Measurements from ENCODE around the gene NOL11. TPM values are rescaled to one million over a fixed set of nuclear protein-coding genes. Genes with fewer than 3 reads are reported as not detected.
"Not testable (repeated sequence)": the region's sequence is repeated elsewhere in the genome, so short reads cannot be mapped to it uniquely, and the experiment has no call there.

Gene NOL11
- total and polyA plus RNA-seq, 2 of the 8 experiments (the other 6 are each of a cell fraction or from before 2014, with no cell fraction given) = 58.0 to 97.2 TPM

- H3K4me3 ChIP-seq (ENCODE audit: extremely low read depth in 1 of 4, insufficient read depth in 2 of 4, low read depth in 3 of 4, low read length in 4 of 4); H4K8ac ChIP-seq (ENCODE audit: extremely low read depth, insufficient read depth, low read length); H2BK120ac ChIP-seq (replicated peaks; ENCODE audit: low read depth, low read length); H4K20me1 ChIP-seq (replicated peaks in 1 of 2; ENCODE audit: control insufficient read depth in 1 of 2, insufficient read depth in 2 of 2, low read length in 2 of 2); H3K4ac ChIP-seq (replicated peaks; ENCODE audit: insufficient read length, low read depth, low read length); H3K27me3 ChIP-seq (replicated peaks in 1 of 4; ENCODE audit: control insufficient read depth in 3 of 4, extremely low read depth in 1 of 4, insufficient read depth in 3 of 4, low read length in 3 of 4); H2AK5ac ChIP-seq (ENCODE audit: low read depth, low read length); H2AFZ ChIP-seq (ENCODE audit: low read length); FAIRE-seq; H3K9ac ChIP-seq (replicated peaks in 1 of 4; ENCODE audit: extremely low read depth in 1 of 4, low read depth in 3 of 4, low read length in 3 of 4); H2BK20ac ChIP-seq (ENCODE audit: low read length); H3K36me3 ChIP-seq (ENCODE audit: control insufficient read depth in 2 of 4, insufficient read depth in 4 of 4, low read length in 3 of 4); H3K79me2 ChIP-seq (ENCODE audit: control insufficient read depth in 1 of 2, insufficient read depth in 2 of 2, low read length in 2 of 2); H3K79me1 ChIP-seq (ENCODE audit: low read depth, low read length); DNase-seq (ENCODE audit: low read depth in 1 of 2, low spot score in 2 of 2); H4K91ac ChIP-seq (replicated peaks; ENCODE audit: insufficient read length, low read length); H3K56ac ChIP-seq (replicated peaks; ENCODE audit: insufficient read length, low read depth, low read length); H3K23ac ChIP-seq (ENCODE audit: insufficient read length); H3K23me2 ChIP-seq (ENCODE audit: low read depth, low read length); H3K9me3 ChIP-seq (ENCODE audit: insufficient read depth in 2 of 2, low read depth in 1 of 2, low read length in 1 of 2); H3K14ac ChIP-seq (ENCODE audit: insufficient read length); H3K27ac ChIP-seq (ENCODE audit: low read depth, low read length); H3K4me2 ChIP-seq (ENCODE audit: insufficient read depth in 1 of 2, low read depth in 2 of 2, low read length in 2 of 2): not testable (repeated sequence)
- Histone ChIP-seq H3K18ac (ENCODE audit: extremely low read depth, low read length) (peak overlapping the region; percentile 40; the same call in 1 of the 2 replicates), H2BK5ac (ENCODE audit: low read depth, low read length) (peak overlapping the region; percentile 73; the same call in 1 of the 2 replicates), H3K4me1 (replicated peaks in 1 of 4; ENCODE audit: control insufficient read depth in 3 of 4, insufficient read depth in 4 of 4, low read length in 3 of 4) (peaks cover 0 to 11% (median 5%) of the 10 kb centered on the region in 4 experiments; a peak in 6 of 7 replicates), H4K5ac (ENCODE audit: insufficient read length, low read depth, low read length) (peak overlapping the region; percentile 6), H2BK15ac (ENCODE audit: low read length) (peak overlapping the region; percentile 25; the same call in 1 of the 2 replicates), H2BK12ac (ENCODE audit: low read depth, low read length) (0 out of 2 replicates have a peak overlapping the region, but pooled peaks have one; percentile 30)
- WGBS, 2 experiments (ENCODE audit: extremely low coverage in 1 of 2, insufficient coverage in 1 of 2, insufficient read length in 1 of 2, insufficient replicate concordance in 2 of 2, low coverage in 1 of 2, low lambda C conversion rate in 2 of 2, missing lambda C conversion rate in 1 of 2) = 91% methylated on average over 9 of the region's 9 CpGs; no CpG with 5 or more reads in 1 of the 2 experiments
- ChIA-PET CTCF (ENCODE audit: partially characterized antibody) (interaction anchor here (0.6 to 2.3 kb wide), 3 partner anchors 9 to 71 kb away, joined by 3 to 10 read pairs (median 6); no protein-coding TSS in a partner anchor), POLR2A (ENCODE audit: partially characterized antibody) (interaction anchor here (1.2 to 1.3 kb wide), 2 partner anchors 12 to 52 kb away, joined by 3 read pairs; no protein-coding TSS in a partner anchor)
Observed at GRCh38 chr17:67756766-67757165, 39.0 kb downstream of the NOL11 start.
